Aorta (tissue), 5 donors: ENCODE data around the gene OR5T2. TPM values are rescaled to one million over a fixed set of nuclear protein-coding genes. Genes with fewer than 3 reads are reported as not detected.
"Not testable (repeated sequence)": the region's sequence is repeated elsewhere in the genome, so short reads cannot be mapped to it uniquely, and the experiment has no call there.

Source experiments
- ATAC-seq: fragments of 200-7000 bp; cut with Tn5 transposase; one replicate; pipeline ENCODE4 v1.9.1; 2022; ENCODE audit warnings: moderate library complexity; ENCODE audit not compliant: low FRiP score
- DNase-seq, 2 donors: peaks; one replicate each; pipeline ENCODE4 v3.0.0-alpha.2; 2020
- H3K27ac ChIP-seq, 2 donors: one replicate each; pipeline ENCODE4 v1.5.1; 2013; ENCODE audit warnings: low read length in 2 of 2, mild to moderate bottlenecking in 2 of 2, moderate library complexity in 2 of 2, control low read depth in 1 of 2, inconsistent platforms in 1 of 2, low read depth in 1 of 2
- H3K27me3 ChIP-seq, 2 donors: one replicate each; pipeline ENCODE4 v1.6.1; 2013; ENCODE audit warnings: control low read depth in 1 of 2, low read length in 1 of 2, mild to moderate bottlenecking in 1 of 2, moderate library complexity in 1 of 2; ENCODE audit not compliant: insufficient read depth in 2 of 2, control insufficient read depth in 1 of 2
- H3K36me3 ChIP-seq, 2 donors: one replicate each; pipeline ENCODE4 v1.6.1; 2013; ENCODE audit warnings: control low read depth in 1 of 2, low read length in 1 of 2, mild to moderate bottlenecking in 1 of 2; ENCODE audit not compliant: insufficient read depth in 2 of 2, control insufficient read depth in 1 of 2
- H3K4me1 ChIP-seq, 2 donors: one replicate each; pipeline ENCODE4 v1.6.1; 2013; ENCODE audit warnings: low read length in 2 of 2, control low read depth in 1 of 2, mild to moderate bottlenecking in 1 of 2, moderate library complexity in 1 of 2; ENCODE audit not compliant: insufficient read depth in 2 of 2, control insufficient read depth in 1 of 2
- H3K4me3 ChIP-seq, 2 donors: one replicate each; pipeline ENCODE4 v1.5.1; 2013; ENCODE audit warnings: low read length in 2 of 2, control low read depth in 1 of 2, mild to moderate bottlenecking in 1 of 2
- H3K9me3 ChIP-seq: one replicate; pipeline ENCODE4 v1.6.1; 2013; ENCODE audit warnings: mild to moderate bottlenecking, low read length; ENCODE audit not compliant: control insufficient read depth
- WGBS, 2 donors: extraction: QIAGEN DNeasy Blood & Tissue Kit; methylation state at CpG; one replicate each; pipeline ENCODE4 v1.1.7; 2013; 5-methylcytosine and 5-hydroxymethylcytosine counted together
- intact Hi-C, 2 donors: fragments of 100-400 bp; cut with DNase I; formaldehyde crosslinking; loops; one replicate each; pipeline versions ENCODE4 v1.14.2 to v1.15.0; 2022
- long read RNA-seq, 2 donors: library from polyadenylated mRNA; unstranded; transcript quantifications; one replicate each; pipeline ENCODE4 v2.0.0, GENCODE V29; 2020 to 2021
- polyA plus RNA-seq, 2 donors: library from polyadenylated mRNA; stranded (reverse); fragments of 200-250 nt; gene quantifications; one replicate each; pipeline ENCODE4 v1.2.3, GENCODE V29; 2013
- total RNA-seq, 2 donors: library from RNA; stranded (reverse); fragmentation: NEBNext Ultra II Directional; extraction: Animal tissue kit (Norgen Biotek cat#: 25700); gene quantifications; one replicate each; pipeline ENCODE4 v1.2.1, GENCODE V29; 2021
- donor health status: healthy with polysubstance abuse.
- donor health status: Bipolar disorder and iron deficiency.
- donor health status: DM: no; HTN: no; CAD: no.
- donor health status: DM: no; HTN: no; CAD: no.
- donor health status: DM: yes; HTN: yes; CAD: no.

Gene OR5T2
- total RNA-seq (not detected), polyA plus RNA-seq (not detected)
- long read RNA-seq, donor 1, result 0 reads
- long read RNA-seq, donor 2, result 0 reads

- intact Hi-C loops, result no loop called here
- Histone ChIP-seq H3K9me3 (no peaks in the 10 kb centered on the region), H3K4me1 (no peaks in the 10 kb centered on the region), H3K36me3 (no peaks in the 10 kb centered on the region), H3K4me3 (no peak within 1 kb of the TSS), H3K27ac (no peak within 1 kb of the TSS), H3K27me3 (no peaks in the 10 kb centered on the region)
- WGBS, 2 donors, result 43 to 53% methylated on average over 1 of the region's 1 CpG
- DNase-seq (no peak), ATAC-seq (no peak)
These were observed at the start of gene OR5T2 for GRCh38 chr11:56234155-56234554. TSS of gene OR5T2 (minus strand) at chr11:56234255. CDS start at chr11:56233062, 1,193 bp downstream.

GRCh38 chr11:56273854-56274253 lies 39.8 kb upstream of the OR5T2 start, which contains the start of gene OR5T1:
TSS of gene OR5T1 (plus strand) at chr11:56274154. CDS start at chr11:56275639, 1,485 bp downstream.
- ATAC-seq (no peak), DNase-seq (no peak)
- Histone ChIP-seq H3K4me1 (no peaks in the 10 kb centered on the region), H3K27ac (no peak within 1 kb of the TSS), H3K27me3 (no peaks in the 10 kb centered on the region), H3K4me3 (no peak within 1 kb of the TSS), H3K36me3 (no peaks in the 10 kb centered on the region), H3K9me3 (no peaks in the 10 kb centered on the region)
- intact Hi-C loops, result no loop called here

GRCh38 chr11:56271092-56271491 lies 37.0 kb upstream of the OR5T2 start:
- ATAC-seq, result no peak
- H3K4me3 ChIP-seq, result no peak overlapping the region
- no peaks in the 10 kb centered on the region for H3K27me3 ChIP-seq
- peaks cover 3% of the 10 kb centered on the region for H3K9me3 ChIP-seq
- no peak for DNase-seq
- H3K4me1 ChIP-seq, result no peaks in the 10 kb centered on the region
- 59 to 75% methylated on average over 3 of the region's 3 CpGs for WGBS, 2 donors
- H3K36me3 ChIP-seq, result no peaks in the 10 kb centered on the region
- H3K27ac ChIP-seq, result no peak overlapping the region
- intact Hi-C loops, result no loop called here

GRCh38 chr11:56251954-56252353 lies 17.9 kb upstream of the OR5T2 start, which contains the start of gene OR5T3:
TSS of gene OR5T3 (plus strand) at chr11:56252254. CDS start at chr11:56252254, 0 bp downstream.
- intact Hi-C loops, result no loop called here
- H3K36me3 ChIP-seq, result no peaks in the 10 kb centered on the region
- no peaks in the 10 kb centered on the region for H3K9me3 ChIP-seq
- no peaks in the 10 kb centered on the region for H3K27me3 ChIP-seq
- no peak within 1 kb of the TSS for H3K4me3 ChIP-seq
- ATAC-seq (no peak), DNase-seq (no peak)
- H3K27ac ChIP-seq, result no peak within 1 kb of the TSS
- no peaks in the 10 kb centered on the region for H3K4me1 ChIP-seq

- H3K4me1 ChIP-seq, H3K4me3 ChIP-seq, H3K9me3 ChIP-seq, ATAC-seq, H3K27ac ChIP-seq, H3K36me3 ChIP-seq, intact Hi-C loops, DNase-seq, H3K27me3 ChIP-seq: not testable (repeated sequence)
- 79 to 81% methylated on average over 5 of the region's 5 CpGs for WGBS, 2 donors
These were observed 14.3 kb downstream of the OR5T2 start for GRCh38 chr11:56219735-56220134.

GRCh38 chr11:56214537-56214936 lies 19.5 kb downstream of the OR5T2 start:
- Histone ChIP-seq H3K4me1 (no peaks in the 10 kb centered on the region), H3K36me3 (no peaks in the 10 kb centered on the region), H3K4me3 (no peak overlapping the region), H3K9me3 (no peaks in the 10 kb centered on the region), H3K27ac (no peak overlapping the region), H3K27me3 (no peaks in the 10 kb centered on the region)
- WGBS, 2 donors, result 54 to 66% methylated on average over 2 of the region's 2 CpGs
- intact Hi-C loops, result no loop called here
- no peak for ATAC-seq
- no peak for DNase-seq

GRCh38 chr11:56207790-56208189 lies 26.3 kb downstream of the OR5T2 start:
- no peaks in the 10 kb centered on the region for H3K27me3 ChIP-seq
- intact Hi-C loops, result no loop called here

GRCh38 chr11:56197367-56197766 lies 36.7 kb downstream of the OR5T2 start:
- no peaks in the 10 kb centered on the region for H3K4me1 ChIP-seq
- WGBS, 2 donors, result 65 to 73% methylated on average over 2 of the region's 2 CpGs
- no peaks in the 10 kb centered on the region for H3K27me3 ChIP-seq
- DNase-seq (no peak), ATAC-seq (no peak)
- H3K9me3 ChIP-seq, result no peaks in the 10 kb centered on the region
- H3K4me3 ChIP-seq, result no peak overlapping the region
- intact Hi-C loops, result no loop called here
- no peak overlapping the region for H3K27ac ChIP-seq
- no peaks in the 10 kb centered on the region for H3K36me3 ChIP-seq

More at GRCh38 chr11:56207790-56208189, 26.3 kb downstream of the OR5T2 start:
- Histone ChIP-seq H3K27ac (no peak overlapping the region), H3K36me3 (no peaks in the 10 kb centered on the region), H3K9me3 (no peaks in the 10 kb centered on the region), H3K4me3 (no peak overlapping the region), H3K4me1 (no peaks in the 10 kb centered on the region)
- DNase-seq (no peak), ATAC-seq (no peak)
- WGBS, 2 donors, result 50 to 54% methylated on average over 1 of the region's 1 CpG

- no peaks in the 10 kb centered on the region for H3K4me1 ChIP-seq
- DNase-seq (no peak), ATAC-seq (no peak)
- H3K4me3 ChIP-seq, result no peak overlapping the region
- WGBS, 2 donors, result 81 to 82% methylated on average over 3 of the region's 3 CpGs
- H3K9me3 ChIP-seq, result no peaks in the 10 kb centered on the region
- no peaks in the 10 kb centered on the region for H3K27me3 ChIP-seq
- no peaks in the 10 kb centered on the region for H3K36me3 ChIP-seq
- no peak overlapping the region for H3K27ac ChIP-seq
- intact Hi-C loops, result no loop called here
These were observed 37.4 kb downstream of the OR5T2 start for GRCh38 chr11:56196705-56197104.
